Mesendoderm (in vitro differentiated cells): Measurements from ENCODE around the gene IGSF22.

Experiments used
- DNase-seq: peaks from one replicate; pipeline ENCODE4 v3.0.0; 2013
- H2AK5ac ChIP-seq: 2 replicates; pipeline ENCODE4 v1.6.1; 2013; ENCODE audit warnings: low read length, inconsistent platforms
- H2BK120ac ChIP-seq: 2 replicates; pipeline ENCODE4 v1.6.1; 2013; ENCODE audit warnings: low read depth, mild to moderate bottlenecking, low read length, moderate library complexity, mixed read lengths
- H2BK15ac ChIP-seq: replicated peaks from 2 replicates; pipeline ENCODE4 v1.6.1; 2013; ENCODE audit warnings: low read depth, mild to moderate bottlenecking, moderate library complexity
- H2BK5ac ChIP-seq: 2 replicates; pipeline ENCODE4 v1.6.1; 2013; ENCODE audit warnings: low read length, inconsistent platforms
- H3K18ac ChIP-seq: 2 replicates; pipeline ENCODE4 v1.6.1; 2013; ENCODE audit warnings: mild to moderate bottlenecking, low read length, mixed read lengths
- H3K23ac ChIP-seq: one replicate; pipeline ENCODE4 v1.6.1; 2013; ENCODE audit warnings: low read length
- H3K27ac ChIP-seq: 2 replicates; pipeline ENCODE4 v1.5.1; 2013; ENCODE audit warnings: low read depth, mild to moderate bottlenecking, inconsistent platforms, low read length, moderate library complexity
- H3K27me3 ChIP-seq: 2 replicates; pipeline ENCODE4 v1.6.1; 2013; ENCODE audit warnings: low read length, control low read depth, mild to moderate bottlenecking, inconsistent platforms; ENCODE audit not compliant: insufficient read depth, poor library complexity
- H3K36me3 ChIP-seq: 2 replicates; pipeline ENCODE4 v1.6.1; 2013; ENCODE audit warnings: low read length, inconsistent platforms; ENCODE audit not compliant: control insufficient read depth, insufficient read depth
- H3K4ac ChIP-seq: one replicate; pipeline ENCODE4 v1.6.1; 2013; ENCODE audit warnings: low read depth, mild to moderate bottlenecking, low read length, moderate library complexity
- H3K4me1 ChIP-seq: 2 replicates; pipeline ENCODE4 v1.6.1; 2013; ENCODE audit warnings: low read depth, low read length, inconsistent platforms; ENCODE audit not compliant: control insufficient read depth
- H3K4me2 ChIP-seq: 2 replicates; pipeline ENCODE4 v1.6.1; 2013; ENCODE audit warnings: low read length
- H3K4me3 ChIP-seq: 2 replicates; pipeline ENCODE4 v1.5.1; 2013; ENCODE audit warnings: mild to moderate bottlenecking, low read length
- H3K56ac ChIP-seq: one replicate; pipeline ENCODE4 v1.6.1; 2013; ENCODE audit warnings: low read length
- H3K79me1 ChIP-seq: 2 replicates; pipeline ENCODE4 v1.6.1; 2013; ENCODE audit warnings: low read length, inconsistent platforms
- H3K79me2 ChIP-seq: 2 replicates; pipeline ENCODE4 v1.6.1; 2013; ENCODE audit warnings: mild to moderate bottlenecking, low read length; ENCODE audit not compliant: control insufficient read depth, insufficient read depth
- H3K9ac ChIP-seq: 2 replicates; pipeline ENCODE4 v1.6.1; 2013; ENCODE audit warnings: low read length, inconsistent platforms
- H4K5ac ChIP-seq: one replicate; pipeline ENCODE4 v1.6.1; 2013; ENCODE audit warnings: low read length
- H4K8ac ChIP-seq: one replicate; pipeline ENCODE4 v1.6.1; 2013; ENCODE audit warnings: low read depth, mild to moderate bottlenecking, control low read depth, low read length, moderate library complexity
- WGBS: extraction: QIAGEN DNeasy Blood & Tissue Kit; methylation state at CpG from one replicate; pipeline ENCODE4 v1.1.7; 2013; ENCODE audit warnings: low lambda C conversion rate, missing lambda C conversion rate; ENCODE audit not compliant: insufficient coverage; ENCODE audit errors: extremely low coverage; 5-methylcytosine and 5-hydroxymethylcytosine counted together

IGSF22 gene

GRCh38 chr11:18750944-18751343 lies 25.0 kb upstream of the IGSF22 start:
- H3K9ac ChIP-seq, result no peak overlapping the region
- H3K79me1 ChIP-seq, result no peaks in the 10 kb centered on the region
- no peak overlapping the region for H3K4me2 ChIP-seq
- H3K18ac ChIP-seq, result no peak overlapping the region
- H2AK5ac ChIP-seq, result no peak overlapping the region
- H3K27me3 ChIP-seq, result no peaks in the 10 kb centered on the region
- no peak for DNase-seq
- no peak overlapping the region for H2BK5ac ChIP-seq
- no peak overlapping the region for H2BK120ac ChIP-seq
- no peak overlapping the region for H4K5ac ChIP-seq
- no peak overlapping the region for H3K23ac ChIP-seq
- no peaks in the 10 kb centered on the region for H3K4me1 ChIP-seq
- no peak overlapping the region for H4K8ac ChIP-seq
- no peak overlapping the region for H3K4me3 ChIP-seq
- no peaks in the 10 kb centered on the region for H3K79me2 ChIP-seq
- H3K56ac ChIP-seq, result no peak overlapping the region
- H2BK15ac ChIP-seq, result no peak overlapping the region
- no peak overlapping the region for H3K27ac ChIP-seq
- H3K4ac ChIP-seq, result no peak overlapping the region
- WGBS, result no CpG with 5 or more reads among the region's 3 CpGs
- no peaks in the 10 kb centered on the region for H3K36me3 ChIP-seq

GRCh38 chr11:18749681-18750319 lies 23.8 kb upstream of the IGSF22 start:
- Histone ChIP-seq H2BK15ac (no peak overlapping the region), H3K4ac (no peak overlapping the region), H3K27me3 (no peaks in the 10 kb centered on the region), H3K79me1 (no peaks in the 10 kb centered on the region), H3K18ac (no peak overlapping the region), H2BK5ac (no peak overlapping the region), H4K5ac (no peak overlapping the region), H2AK5ac (no peak overlapping the region), H4K8ac (no peak overlapping the region), H3K9ac (no peak overlapping the region), H2BK120ac (no peak overlapping the region), H3K79me2 (no peaks in the 10 kb centered on the region), H3K4me3 (no peak overlapping the region), H3K36me3 (no peaks in the 10 kb centered on the region), H3K4me1 (no peaks in the 10 kb centered on the region), H3K23ac (no peak overlapping the region), H3K27ac (no peak overlapping the region), H3K56ac (no peak overlapping the region), H3K4me2 (no peak overlapping the region)
- DNase-seq, result peak; percentile 75
- no CpG with 5 or more reads among the region's 12 CpGs for WGBS

GRCh38 chr11:18748766-18749365 lies 22.9 kb upstream of the IGSF22 start:
- no CpG with 5 or more reads among the region's 13 CpGs for WGBS
- Histone ChIP-seq H3K27me3 (no peaks in the 10 kb centered on the region), H2BK120ac (no peak overlapping the region)

GRCh38 chr11:18745251-18745650 lies 19.3 kb upstream of the IGSF22 start:
- H3K79me2 ChIP-seq, result no peaks in the 10 kb centered on the region
- no peak overlapping the region for H3K23ac ChIP-seq
- no peak overlapping the region for H3K9ac ChIP-seq
- no peak for DNase-seq
- H3K4ac ChIP-seq, result no peak overlapping the region
- H3K79me1 ChIP-seq, result no peaks in the 10 kb centered on the region
- H3K18ac ChIP-seq, result no peak overlapping the region
- H3K27me3 ChIP-seq, result no peaks in the 10 kb centered on the region
- WGBS, result no CpG with 5 or more reads among the region's 6 CpGs
- no peak overlapping the region for H3K4me3 ChIP-seq
- no peak overlapping the region for H2BK5ac ChIP-seq
- H3K4me2 ChIP-seq, result no peak overlapping the region
- no peak overlapping the region for H2BK120ac ChIP-seq
- H3K4me1 ChIP-seq, result no peaks in the 10 kb centered on the region
- H3K56ac ChIP-seq, result no peak overlapping the region
- no peak overlapping the region for H2BK15ac ChIP-seq
- H4K8ac ChIP-seq, result no peak overlapping the region
- H3K36me3 ChIP-seq, result no peaks in the 10 kb centered on the region
- no peak overlapping the region for H4K5ac ChIP-seq
- no peak overlapping the region for H3K27ac ChIP-seq
- H2AK5ac ChIP-seq, result no peak overlapping the region

More at GRCh38 chr11:18748766-18749365, 22.9 kb upstream of the IGSF22 start:
- no peak for DNase-seq
- H3K23ac ChIP-seq, result no peak overlapping the region
- no peak overlapping the region for H3K18ac ChIP-seq
- no peak overlapping the region for H3K4ac ChIP-seq
- no peak overlapping the region for H3K56ac ChIP-seq
- no peak overlapping the region for H2BK15ac ChIP-seq
- H3K4me1 ChIP-seq, result no peaks in the 10 kb centered on the region
- no peak overlapping the region for H3K9ac ChIP-seq
- no peaks in the 10 kb centered on the region for H3K36me3 ChIP-seq
- H3K79me1 ChIP-seq, result no peaks in the 10 kb centered on the region
- no peak overlapping the region for H2BK5ac ChIP-seq
- H4K5ac ChIP-seq, result no peak overlapping the region
- no peak overlapping the region for H3K4me2 ChIP-seq
- no peak overlapping the region for H4K8ac ChIP-seq
- no peaks in the 10 kb centered on the region for H3K79me2 ChIP-seq
- no peak overlapping the region for H3K27ac ChIP-seq
- no peak overlapping the region for H3K4me3 ChIP-seq
- H2AK5ac ChIP-seq, result no peak overlapping the region

GRCh38 chr11:18743900-18744514 lies 18.0 kb upstream of the IGSF22 start:
- Histone ChIP-seq H3K4me1 (no peaks in the 10 kb centered on the region), H4K8ac (no peak overlapping the region), H3K9ac (no peak overlapping the region), H3K27ac (no peak overlapping the region), H3K4me2 (no peak overlapping the region), H2AK5ac (no peak overlapping the region), H3K27me3 (no peaks in the 10 kb centered on the region), H3K4ac (no peak overlapping the region), H3K79me2 (no peaks in the 10 kb centered on the region), H3K4me3 (no peak overlapping the region), H3K79me1 (no peaks in the 10 kb centered on the region), H4K5ac (no peak overlapping the region), H3K18ac (no peak overlapping the region), H2BK120ac (no peak overlapping the region), H2BK15ac (no peak overlapping the region), H3K23ac (no peak overlapping the region), H3K36me3 (no peaks in the 10 kb centered on the region), H2BK5ac (no peak overlapping the region), H3K56ac (no peak overlapping the region)
- WGBS, result no CpG with 5 or more reads among the region's 15 CpGs
- no peak for DNase-seq
